Stimulated activated CD8-positive, alpha-beta memory T cell treated with anti-CD3 and anti-CD28 coated beads, Interleukin-12 subunit alpha, Interleukin-12 subunit beta, amount 100 ng/mL, for 4 hours (primary cell): Measurements from ENCODE around the gene C4orf36.
A peak's percentile ranks its signal among the peaks of the same experiment; 100 is the strongest.

Source experiments
- DNase-seq: peaks from one replicate; pipeline ENCODE4 v3.0.0-alpha.2; 2020; ENCODE audit warnings: low read depth

The C4orf36 gene, protein sequence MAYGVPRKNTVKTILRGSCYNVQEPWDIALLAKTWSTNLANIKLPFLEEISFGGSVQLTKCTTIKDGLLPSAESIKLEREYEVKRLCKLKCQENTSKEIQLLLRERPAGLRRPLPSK

DNA sequence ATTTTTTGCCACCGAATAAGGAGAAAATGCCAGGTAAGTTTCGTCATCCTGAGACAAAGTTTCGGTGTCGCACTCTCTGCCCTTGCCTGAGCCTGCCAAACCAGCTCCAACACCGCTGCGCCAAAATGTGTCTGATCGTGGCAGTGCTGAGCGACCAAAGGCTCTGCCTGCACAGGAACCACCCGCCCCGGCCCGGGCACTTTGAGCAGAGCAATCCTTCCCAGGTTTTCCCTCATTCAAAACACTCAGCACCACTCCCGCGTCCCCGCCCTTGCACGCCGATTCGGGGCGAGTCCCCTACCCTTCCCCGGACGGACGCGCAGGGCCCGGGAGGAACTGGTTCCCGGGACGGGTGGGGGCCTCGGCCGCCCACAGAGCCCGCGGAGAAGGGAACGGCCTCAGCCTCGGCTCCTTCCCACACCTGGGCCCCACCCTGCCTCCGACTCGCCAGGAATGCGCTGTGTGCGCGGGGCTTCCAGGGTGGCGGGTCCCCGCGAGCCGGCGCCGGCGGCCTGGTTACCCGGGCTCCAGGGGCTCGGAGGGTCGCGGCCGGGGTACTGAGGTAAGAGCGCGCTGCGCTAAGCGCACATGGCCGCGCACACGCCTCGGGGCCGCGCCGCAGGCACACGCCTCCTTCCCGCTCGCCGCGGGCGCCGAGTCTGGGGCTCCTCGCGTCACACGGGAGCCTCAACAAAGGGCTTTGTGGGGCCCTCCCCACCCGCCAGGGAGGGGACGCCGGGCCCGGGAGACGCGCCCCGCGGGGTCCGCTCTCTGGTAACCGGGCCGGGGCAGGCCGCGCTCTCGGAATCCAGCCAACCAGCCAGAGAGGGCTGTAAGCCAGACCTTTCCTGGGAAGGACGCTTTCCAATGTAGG, at the start of gene C4orf36:
Gene C4orf36, minus strand, starts transcription at position 661 of the 874 bp plus-strand sequence. CDS start 902 bp downstream, outside the sequence.
- DNase-seq: no peak

DNA sequence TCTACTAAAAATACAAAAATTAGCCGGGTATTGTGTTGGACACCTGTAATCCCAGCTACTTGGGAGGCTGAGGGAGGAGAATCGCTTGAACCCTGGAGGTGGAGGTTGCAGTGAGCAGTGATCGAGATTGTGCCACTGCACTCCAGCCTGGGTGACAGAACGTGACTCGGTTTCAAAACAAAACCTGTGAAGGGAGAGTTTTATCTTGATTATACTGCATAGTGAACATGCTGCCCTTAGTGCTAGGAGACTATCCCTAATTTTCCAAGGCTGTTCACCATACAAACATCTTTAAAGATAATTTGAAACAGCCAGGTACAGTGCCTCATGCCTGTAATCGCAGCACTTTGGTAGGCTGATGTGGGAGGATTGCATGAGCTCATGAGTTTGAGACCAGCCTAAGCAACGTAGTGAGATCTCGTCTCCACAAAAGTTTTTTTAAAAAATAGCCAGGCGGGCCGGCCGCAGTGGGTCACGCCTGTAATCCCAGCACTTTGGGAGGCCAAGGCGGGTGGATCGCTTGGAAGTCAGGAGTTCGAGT, 48.8 kb upstream of the C4orf36 start:
- no peak for DNase-seq

DNA sequence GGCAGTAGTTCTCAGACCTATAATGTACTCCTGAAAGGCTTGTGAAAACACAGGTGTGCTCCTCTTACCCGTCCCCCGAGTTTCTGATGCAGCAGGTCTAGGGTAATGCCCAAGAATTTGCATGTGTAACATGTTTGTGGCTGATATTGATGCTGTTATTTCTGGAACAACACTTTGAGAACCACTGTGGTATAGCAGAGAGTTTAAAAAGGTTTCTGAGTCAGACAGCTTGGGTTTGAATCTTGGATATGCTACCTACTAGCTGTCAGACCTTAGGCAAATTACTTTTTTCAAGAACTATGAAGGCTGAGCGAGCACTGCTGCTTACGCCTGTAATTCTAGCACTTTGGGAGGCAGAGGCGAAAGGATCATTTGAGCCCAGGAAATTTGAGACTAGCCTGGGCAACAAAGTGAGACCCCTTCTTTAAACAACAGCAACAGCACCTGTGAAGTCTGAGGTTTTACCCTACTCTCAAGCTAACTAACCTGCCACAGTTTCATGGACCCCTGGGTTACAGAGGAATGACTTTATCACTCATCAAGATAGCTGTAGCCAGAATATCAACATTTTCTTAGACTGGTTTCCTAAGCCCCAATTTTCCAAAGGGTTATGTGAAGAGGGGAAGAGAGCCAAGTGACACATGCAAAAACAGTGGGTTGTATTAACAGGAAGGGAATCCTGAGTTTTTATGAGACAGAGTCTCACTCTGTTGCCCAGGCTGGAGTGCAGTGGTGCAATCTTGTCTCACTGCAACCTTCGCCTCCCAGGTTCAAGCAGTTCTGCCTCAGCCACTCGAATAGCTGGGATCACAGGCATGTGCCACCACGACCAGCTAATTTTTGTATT, 47.7 kb upstream of the C4orf36 start:
- no peak for DNase-seq

DNA sequence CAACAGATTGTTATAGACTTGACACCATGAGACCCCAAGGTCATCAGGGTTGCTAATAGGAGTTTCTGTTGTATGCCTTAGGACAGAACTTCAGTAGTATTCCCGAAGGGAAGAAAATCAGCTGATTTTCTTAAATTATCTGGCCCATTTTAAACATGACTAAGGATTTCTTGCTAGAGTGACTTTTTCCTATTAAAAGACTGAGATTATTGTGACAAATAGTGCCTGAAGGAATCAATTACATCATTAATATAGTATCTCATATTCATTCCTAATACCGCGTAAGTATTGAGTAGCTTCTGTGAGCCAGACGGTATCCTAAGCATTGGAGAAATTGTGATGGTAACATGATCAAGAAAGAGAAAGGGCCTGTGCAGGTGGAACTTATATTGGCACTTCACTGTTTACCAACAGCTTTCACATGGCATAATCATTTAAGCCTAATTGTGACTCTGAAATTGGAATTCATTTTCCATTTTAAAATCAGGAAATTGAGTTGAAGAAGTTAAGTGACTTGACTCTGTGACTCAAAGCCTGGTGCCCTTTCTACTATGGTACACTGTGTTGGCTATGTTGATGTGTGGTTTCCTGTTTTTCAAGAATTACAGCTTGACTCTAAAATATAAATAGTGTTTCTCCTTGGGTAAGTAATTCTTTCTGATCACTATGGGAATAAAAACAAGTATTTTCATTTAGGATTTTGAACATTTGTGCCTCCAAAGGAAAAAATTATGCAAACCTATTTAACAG, 46.7 kb upstream of the C4orf36 start:
- DNase-seq: no peak

DNA sequence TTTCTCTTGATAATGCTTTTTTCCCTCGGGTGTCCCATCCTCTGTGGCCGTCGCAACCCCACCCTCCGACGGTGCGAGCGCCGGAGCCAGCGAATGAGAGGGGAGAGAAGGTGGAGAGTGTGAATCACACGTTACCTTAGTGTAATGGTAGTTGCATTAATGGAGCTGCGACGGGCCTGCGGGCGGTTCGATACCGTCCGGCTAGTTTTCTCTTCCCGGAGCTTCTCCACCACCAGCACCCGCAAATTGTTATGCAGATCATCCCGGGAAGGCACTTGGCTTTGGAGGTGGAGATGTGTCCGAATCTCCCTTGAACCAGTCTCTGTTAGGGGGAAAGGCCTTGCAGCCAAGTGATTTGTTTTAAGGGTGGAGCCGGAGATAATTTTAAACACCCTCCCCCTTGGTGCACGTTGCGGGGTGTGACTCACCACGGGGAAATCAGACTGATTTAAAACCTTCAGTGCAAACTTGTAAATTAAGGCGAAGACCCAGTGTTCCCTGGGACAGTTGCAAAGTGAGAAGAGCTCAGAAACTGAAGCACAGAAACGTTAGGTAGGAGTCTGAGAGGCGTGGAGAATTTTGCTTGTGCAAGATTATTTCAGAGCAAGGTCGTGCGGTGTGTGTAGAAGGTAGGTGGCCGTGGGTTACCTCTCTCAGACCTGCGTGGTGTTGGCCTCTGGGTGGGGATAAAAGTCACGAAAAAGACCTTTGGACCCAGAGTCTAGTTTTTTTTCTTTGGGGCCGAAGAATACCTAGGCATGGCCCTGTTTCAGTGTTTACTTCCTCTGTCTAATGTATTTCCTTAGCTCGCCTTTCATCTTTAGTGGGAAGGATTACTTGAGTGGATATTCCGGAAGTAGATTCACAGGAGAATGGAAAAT, 43.9 kb upstream of the C4orf36 start:
- peak; percentile 67 for DNase-seq

DNA sequence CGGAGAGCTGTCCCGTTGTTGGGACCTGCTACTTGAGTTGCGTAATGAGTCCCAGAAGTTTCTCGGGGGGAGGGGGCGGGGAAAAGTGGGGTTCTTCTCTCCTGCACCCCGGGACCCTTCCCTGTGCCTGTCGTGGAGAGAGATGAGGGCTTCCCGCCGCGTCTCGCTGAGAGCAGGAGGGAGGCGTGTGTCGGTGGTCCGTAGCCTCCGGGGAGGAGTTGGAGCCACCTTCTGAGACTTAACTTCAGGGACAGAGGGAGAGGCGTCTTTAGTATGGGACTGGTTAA, 43.3 kb upstream of the C4orf36 start:
- DNase-seq: peak; percentile 14

DNA sequence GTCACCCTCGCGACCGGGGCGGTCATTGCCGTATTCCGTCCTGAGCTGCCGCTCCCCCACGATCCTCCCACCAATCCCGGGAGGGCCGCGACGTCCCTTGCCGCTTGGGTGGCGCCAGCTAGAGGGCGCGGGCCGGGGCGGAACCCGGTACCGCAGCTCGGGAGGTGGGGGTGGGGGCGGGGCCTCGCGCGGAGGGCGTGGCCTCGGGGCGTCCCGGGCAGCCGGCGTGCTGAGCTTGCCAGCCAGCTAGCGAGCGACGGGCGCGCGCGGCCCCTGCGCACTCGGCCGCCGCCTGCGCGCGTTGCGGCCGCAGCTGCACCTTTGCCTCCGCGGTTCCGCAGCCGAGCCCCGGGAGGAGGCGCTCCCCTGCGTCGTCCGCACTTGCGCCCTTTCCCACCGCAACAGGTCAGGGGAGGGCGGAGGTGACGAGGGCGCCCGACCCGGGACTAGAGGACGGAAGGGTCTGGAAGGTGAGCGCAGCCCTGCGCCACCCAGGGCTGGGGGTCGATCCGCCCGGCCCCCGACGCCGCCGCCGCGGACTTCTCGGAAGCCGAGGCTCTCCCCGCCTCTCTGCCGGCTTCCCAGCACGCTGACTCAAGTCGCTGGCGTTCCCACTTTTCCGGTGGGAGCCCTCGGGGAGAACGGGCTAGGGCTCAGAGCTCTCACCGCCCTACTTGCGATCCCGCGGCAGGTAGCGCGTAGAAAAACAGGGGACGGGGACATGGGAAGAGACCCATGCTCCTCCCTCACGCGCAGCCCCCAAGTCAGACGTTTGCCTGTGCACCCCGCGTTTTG, 42.7 kb upstream of the C4orf36 start, which contains the start of gene AFF1:
Gene AFF1, plus strand, starts transcription at position 241 of the 795 bp plus-strand sequence. CDS start 13,523 bp downstream, outside the sequence.
- DNase-seq: peak; percentile 83

DNA sequence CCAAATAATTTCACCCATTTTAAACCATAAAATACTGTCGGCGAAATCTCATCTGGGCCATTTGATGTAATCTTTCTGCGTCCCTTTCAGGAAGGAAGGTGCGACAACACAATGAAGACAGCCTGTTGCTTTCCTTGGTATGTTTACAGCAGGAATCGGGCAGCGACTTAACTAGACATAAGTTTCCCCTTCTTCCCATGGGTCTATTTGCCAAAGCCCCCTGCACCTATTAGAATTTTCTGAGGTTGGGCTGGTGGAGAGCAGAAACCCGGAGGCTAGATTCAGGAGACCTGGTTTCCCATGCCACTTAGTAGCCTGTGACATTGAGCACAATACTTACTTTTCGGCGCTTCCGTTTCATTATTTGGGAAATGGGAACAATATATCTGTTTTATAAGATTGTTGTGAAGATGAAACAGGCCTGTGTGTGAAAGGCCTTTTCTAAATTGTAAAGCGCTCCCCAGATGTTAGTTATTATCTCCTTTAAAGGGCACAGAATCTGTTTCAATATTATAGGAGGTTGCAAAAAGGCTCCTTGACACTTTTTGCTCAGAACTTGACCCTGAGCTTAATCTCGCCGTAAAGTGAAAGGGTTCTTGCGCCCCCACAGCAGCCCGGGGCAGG, 42.0 kb upstream of the C4orf36 start:
- no peak for DNase-seq

DNA sequence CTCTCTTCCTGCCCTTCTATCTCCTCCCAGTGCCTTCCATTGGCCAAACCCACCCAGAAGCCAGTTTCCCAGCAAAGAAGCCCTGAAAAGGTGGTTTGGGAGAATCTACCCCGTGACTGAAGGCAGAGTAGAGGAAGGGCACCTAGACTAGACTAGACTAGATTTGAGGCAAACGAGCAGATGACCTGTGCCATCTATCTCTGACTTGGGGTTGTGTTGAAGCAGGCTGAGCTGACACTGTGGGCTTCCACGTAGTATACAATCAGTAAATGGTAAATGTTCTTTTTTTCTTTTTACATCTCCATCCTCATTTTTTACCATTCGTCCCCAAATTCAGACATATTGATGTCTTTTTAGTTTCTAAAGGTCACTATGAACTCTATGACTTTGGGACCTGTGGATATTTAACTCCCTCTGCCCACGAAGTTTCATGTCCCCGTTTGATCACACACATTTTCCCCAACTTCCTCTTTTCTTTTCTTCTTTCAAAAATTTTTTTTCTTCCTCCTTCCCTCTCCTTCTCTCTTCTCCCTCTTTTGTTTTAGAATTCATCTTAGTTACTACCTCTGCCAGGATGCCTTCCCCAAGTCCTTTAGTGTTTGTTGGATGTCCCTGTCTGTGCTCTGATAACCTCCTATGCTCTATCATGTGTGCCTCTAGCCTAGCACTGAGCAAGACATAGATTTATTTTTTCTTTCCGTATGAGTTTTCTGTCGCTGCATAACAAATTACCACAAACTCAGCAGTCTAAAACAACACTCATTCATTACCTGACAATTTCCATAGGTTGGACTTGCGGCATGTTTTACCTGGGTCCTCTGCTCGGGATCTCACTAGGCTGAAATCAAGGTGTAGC, 36.4 kb upstream of the C4orf36 start:
- DNase-seq: no peak

DNA sequence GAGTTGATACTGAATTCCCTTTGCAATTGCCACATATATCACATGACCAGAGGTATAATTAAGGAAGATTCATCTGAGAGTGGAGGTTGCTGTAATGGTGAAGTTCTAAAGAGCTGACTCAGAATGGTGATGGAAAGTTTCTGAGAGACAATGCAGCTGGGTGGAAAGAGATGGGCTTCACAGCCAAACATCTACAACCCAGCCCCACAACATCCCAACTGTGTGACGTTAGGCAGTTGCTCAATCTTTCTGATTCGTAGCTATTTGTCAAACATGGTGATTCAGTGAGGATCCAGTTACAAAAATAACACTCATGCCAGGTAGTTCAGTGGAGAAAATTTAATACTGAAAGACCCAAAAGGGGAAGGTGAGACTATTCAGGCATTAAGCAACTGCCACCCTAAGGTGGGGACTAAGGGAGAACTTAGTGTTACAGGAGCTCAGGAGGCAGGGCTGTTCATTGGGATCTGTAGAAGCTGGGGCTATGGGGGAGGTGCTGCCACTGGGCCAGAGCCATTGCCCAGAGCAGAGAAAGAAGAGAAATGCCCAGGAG, 35.7 kb upstream of the C4orf36 start:
- no peak for DNase-seq

DNA sequence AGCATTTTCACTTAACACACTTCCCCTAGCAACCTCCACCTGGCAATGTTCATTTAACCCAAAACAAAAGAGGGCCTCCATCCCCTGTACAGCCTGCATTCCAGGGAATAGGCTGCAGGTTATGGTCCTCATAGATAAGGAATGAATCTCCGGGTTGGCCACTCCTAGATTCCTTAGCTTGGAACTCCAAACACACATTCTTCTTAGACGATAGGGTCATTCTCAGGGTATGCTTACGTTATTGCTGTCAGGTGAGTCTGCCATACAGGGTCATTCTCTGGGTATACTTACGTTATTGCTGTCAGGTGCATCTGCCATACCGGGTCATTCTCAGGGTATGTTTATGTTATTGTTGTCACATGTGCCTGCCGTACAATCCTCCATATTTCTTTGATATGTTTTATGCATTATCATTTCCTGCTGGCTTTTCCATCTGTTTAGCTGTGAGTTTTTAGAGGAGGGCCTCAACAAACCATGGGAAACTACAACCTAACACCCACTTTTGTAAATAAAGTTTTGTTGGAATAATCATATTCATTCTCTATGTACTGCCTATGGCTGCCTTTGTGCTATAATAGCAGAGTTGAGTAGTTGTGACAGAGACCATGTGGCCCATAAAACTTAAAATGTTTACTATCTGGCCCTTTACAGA, 34.3 kb upstream of the C4orf36 start:
- DNase-seq: no peak

DNA sequence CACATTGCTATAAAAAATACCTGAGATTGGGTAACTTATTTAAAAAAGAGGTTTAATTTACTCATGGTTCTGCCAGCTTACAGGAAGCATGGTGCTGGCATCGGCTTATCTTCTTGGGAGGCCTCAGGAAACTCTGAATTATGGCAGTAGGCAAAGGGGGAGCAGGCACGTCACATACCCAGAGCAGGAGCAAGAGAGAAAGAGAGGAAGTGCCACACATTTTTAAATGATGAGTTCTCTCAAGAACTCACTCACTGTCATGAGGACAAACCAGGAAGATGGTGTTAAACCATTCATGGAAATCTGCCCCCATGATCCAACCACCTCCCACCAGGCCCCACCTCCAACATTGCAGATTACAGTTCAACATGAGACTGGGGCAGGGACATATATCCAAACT, 32.6 kb upstream of the C4orf36 start:
- DNase-seq: no peak

DNA sequence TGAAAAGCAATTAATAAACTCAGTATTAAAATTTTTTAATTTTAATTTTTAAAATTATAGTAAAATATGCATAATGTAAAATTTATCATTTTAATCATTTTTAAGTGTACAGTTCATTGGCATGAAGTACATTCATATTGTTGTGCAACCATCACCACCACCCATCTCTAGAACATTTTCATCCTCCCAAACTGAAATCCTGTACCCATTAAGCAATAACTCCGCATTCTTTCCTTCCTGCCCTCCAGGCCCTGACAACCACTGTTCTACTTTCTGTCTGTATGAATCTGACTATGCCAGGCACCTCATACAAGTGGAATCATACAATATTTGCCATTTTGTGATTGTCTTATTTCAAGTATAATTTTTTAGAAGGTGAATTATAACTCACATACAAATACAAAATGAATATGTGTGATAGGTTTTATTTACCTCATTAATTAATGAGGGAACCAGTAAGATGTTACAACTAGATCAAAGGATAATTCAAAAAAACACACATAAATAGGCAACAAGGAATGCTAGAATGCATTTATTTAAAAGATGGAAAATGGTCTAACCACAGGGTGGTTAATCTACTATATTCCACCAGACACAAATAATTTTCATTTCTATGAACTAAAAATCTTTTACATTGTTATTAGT, 29.5 kb upstream of the C4orf36 start:
- DNase-seq: no peak

DNA sequence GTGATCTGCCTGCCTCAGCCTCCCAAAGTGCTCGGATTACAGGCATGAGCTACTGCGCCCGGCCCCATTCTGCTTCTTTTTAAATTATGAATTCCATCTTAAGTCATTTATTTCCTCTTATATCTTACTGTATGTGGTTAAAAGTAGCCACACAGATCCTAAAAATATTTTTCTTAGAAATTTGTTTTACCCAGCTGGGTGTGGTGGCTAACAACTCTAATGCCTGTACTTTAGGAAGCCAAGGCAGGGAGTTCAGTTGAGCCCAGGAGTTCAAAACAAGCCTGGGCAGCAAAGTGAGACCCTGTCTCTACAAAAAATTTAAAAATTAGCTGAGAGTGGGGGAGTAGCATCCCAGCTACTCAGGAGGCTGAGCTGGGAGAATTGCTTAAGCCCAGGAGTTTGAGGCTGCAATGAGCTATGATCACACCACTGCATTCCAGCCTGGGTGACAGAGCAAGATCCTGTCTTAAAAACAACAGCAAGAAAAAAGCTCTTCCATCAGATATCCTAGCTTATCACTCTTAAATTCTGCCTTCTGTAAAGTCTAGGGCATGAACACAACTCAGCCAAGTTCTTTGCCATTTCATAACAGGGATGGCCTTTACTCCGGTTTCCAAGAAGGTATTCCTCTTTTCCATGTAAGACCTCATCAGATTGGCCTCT, 27.5 kb upstream of the C4orf36 start:
- no peak for DNase-seq

DNA sequence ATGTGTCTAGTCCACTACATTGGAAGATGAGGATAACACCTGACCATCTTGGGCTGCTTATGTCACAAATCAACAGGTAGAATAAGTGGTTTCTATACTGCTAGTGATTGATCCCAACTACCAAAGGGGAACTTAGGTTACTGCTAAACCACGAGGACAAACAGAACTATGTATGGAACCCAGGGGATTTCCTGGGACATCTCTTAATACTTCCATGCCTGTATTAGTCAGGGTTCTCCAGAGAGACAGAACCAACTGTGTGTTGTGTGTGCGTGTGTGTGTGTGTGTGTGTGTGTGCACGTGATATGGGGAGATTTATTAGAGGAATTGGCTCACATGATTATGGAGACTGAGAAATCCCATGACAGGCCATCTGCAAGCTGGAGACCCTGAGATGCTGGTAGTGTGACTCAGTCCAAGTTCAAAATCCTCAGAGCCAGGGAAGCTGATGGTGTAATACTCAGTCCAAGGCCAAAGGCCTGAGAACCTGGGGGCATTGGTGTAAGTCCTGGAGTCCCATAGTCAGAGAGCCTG, 26.4 kb upstream of the C4orf36 start:
- DNase-seq: no peak
